Left cardiac atrium (tissue), 4 donors: ENCODE data around the gene EMC1. TPM values are rescaled to one million over a fixed set of nuclear protein-coding genes. Genes with fewer than 3 reads are reported as not detected.
"Not testable (repeated sequence)": the region's sequence is repeated elsewhere in the genome, so short reads cannot be mapped to it uniquely, and the experiment has no call there.

Experiments used
- ATAC-seq, 2 donors: fragments of 200-7000 bp; cut with Tn5 transposase; one replicate each; pipeline ENCODE4 v1.9.1; 2020; ENCODE audit warnings: mild to moderate bottlenecking in 2 of 2, moderate library complexity in 2 of 2
- DNase-seq: peaks from one replicate; pipeline ENCODE4 v3.0.0-alpha.2; 2020
- intact Hi-C, 2 donors: fragments of 100-400 bp; cut with DNase I; formaldehyde crosslinking; loops; one replicate each; pipeline versions ENCODE4 v1.14.1 to v1.15.1; 2022 to 2023
- long read RNA-seq: library from polyadenylated mRNA; unstranded; transcript quantifications from one replicate; pipeline ENCODE4 v2.0.0, GENCODE V29; 2021
- total RNA-seq, 2 donors: library from RNA; stranded (reverse); fragmentation: NEBNext Ultra II Directional; extraction: Animal tissue kit (Norgen Biotek cat#: 25700); gene quantifications; one replicate each; pipeline ENCODE4 v1.2.1, GENCODE V29; 2021
- donor health status: DM: no; HTN: yes; CAD: no.
- donor health status: DM: no; HTN: yes; CAD: no; lungs with severe emphysema.
- donor health status: DM: yes; HTN: yes; CAD: no.
- donor health status: Dilated cardiomyopathy.

Gene EMC1
- 10 to 100 TPM; 29.9 to 32.4 TPM for total RNA-seq
- long read RNA-seq, full-length matches to known transcripts: 34 of 46 reads
- long read RNA-seq, partial matches to known transcripts: 4 of 46 reads
- long read RNA-seq, other reads (novel, unspliced or antisense): 8 of 46 reads

- DNase-seq: peak; percentile 91
- intact Hi-C loops: loop anchor here in 1 of 2 donors (10.0 kb wide), 1 partner anchor 403 kb away; no protein-coding TSS in a partner anchor
These were observed at the start of gene EMC1, which contains the start of gene MRTO4 for GRCh38 chr1:19251305-19252196. Gene EMC1 (minus strand): TSS chr1:19251524. CDS start chr1:19251509, 15 bp downstream. Gene MRTO4 (plus strand): TSS chr1:19251805. CDS start chr1:19251836, 31 bp downstream.

GRCh38 chr1:19300211-19300610, 48.9 kb upstream of the EMC1 start:
- DNase-seq (no peak), ATAC-seq (no peak)
- intact Hi-C loops: no loop called here

More at GRCh38 chr1:19251305-19252196, at the start of gene EMC1, which contains the start of gene MRTO4:
- peak; percentile 97 to 98 for ATAC-seq

DNA sequence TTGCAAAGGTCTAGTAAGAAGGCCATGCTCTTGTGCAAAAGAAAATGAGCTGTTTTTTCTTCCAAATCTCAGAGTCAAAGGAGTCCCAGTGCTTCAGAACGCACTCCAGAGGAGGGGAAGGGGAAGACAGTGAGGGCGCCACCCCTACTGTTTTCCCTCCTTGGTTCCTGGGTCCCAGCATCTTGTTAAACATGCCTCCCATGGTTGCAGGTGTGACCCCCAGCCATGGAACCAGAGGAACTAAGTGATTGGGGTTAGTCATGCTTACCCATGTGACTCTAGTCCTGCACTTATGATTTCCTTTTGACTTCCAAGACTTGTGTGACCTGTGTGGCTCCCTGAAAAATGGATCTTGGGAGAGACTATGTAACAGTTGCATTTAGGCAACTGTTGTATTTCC, 43.3 kb upstream of the EMC1 start:
- no peak for DNase-seq
- intact Hi-C loops: no loop called here
- no peak for ATAC-seq

- ATAC-seq: peak; percentile 36 to 39
- intact Hi-C loops: no loop called here
- DNase-seq: no peak
These were observed 37.9 kb upstream of the EMC1 start for GRCh38 chr1:19289244-19289643.

- ATAC-seq (peak; percentile 89 to 93), DNase-seq (peak; percentile 67)
- intact Hi-C loops: not testable (repeated sequence)
These were observed 37.3 kb upstream of the EMC1 start, which contains the start of gene AKR7A3 for GRCh38 chr1:19288324-19289241. Gene AKR7A3 (minus strand): TSS chr1:19288770. CDS start chr1:19288709, 61 bp downstream.

- ATAC-seq: no peak
- intact Hi-C loops: no loop called here
These were observed 36.3 kb upstream of the EMC1 start for GRCh38 chr1:19287436-19288185.

GRCh38 chr1:19285807-19286206, 34.5 kb upstream of the EMC1 start:
- not testable (repeated sequence) for ATAC-seq

More at GRCh38 chr1:19287436-19288185, 36.3 kb upstream of the EMC1 start:
- no peak for DNase-seq

DNA sequence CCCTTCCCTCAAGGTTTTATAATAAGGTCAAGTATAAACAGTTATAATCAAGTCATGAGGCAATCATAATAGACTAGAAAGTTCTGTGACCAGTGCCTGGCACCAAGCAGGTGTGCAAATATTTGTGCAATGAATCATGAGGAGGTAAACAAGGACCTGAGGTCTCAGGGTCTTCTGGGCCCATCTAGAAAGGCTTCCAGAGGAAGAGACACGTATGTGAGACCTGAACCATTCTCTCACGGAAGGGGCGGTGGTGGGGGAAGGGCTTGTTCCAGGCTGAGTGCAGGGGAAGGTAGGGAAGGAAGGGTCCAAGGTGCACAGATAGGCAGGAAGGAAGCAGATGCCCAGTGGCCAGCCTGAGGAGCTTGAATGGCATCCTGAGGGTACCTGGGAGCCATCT, 34.0 kb upstream of the EMC1 start:
- DNase-seq, ATAC-seq, intact Hi-C loops: not testable (repeated sequence)

More at GRCh38 chr1:19285807-19286206, 34.5 kb upstream of the EMC1 start:
- intact Hi-C loops, DNase-seq: not testable (repeated sequence)

GRCh38 chr1:19284881-19285280, 33.6 kb upstream of the EMC1 start:
- intact Hi-C loops: no loop called here
- no peak for DNase-seq
- no peak for ATAC-seq

- ATAC-seq (no peak), DNase-seq (no peak)
- intact Hi-C loops: no loop called here
These were observed 32.6 kb upstream of the EMC1 start for GRCh38 chr1:19283891-19284290.

DNA sequence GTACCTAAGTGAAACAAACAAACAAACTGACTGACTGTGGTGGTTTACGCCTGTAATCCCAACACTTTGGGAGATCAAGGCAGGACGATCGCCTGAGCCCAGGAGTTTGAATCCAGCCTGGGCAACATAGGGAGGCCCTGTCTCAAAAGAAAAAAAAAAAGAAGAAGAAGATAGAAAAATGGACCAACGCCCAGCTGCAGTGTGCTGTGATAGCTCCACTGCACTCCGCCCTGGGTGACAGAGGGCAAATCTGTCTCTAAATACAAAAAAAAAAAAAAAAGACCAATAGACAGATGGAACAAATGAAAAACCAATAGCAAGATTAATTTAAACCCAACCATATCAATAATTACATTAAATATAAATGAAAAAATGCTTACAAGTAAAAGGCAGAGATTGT, 23.3 kb upstream of the EMC1 start:
- no peak for DNase-seq
- intact Hi-C loops: no loop called here
- ATAC-seq: no peak

GRCh38 chr1:19273844-19274531, 22.7 kb upstream of the EMC1 start:
- ATAC-seq: peak; percentile 50 to 67
- DNase-seq, intact Hi-C loops: not testable (repeated sequence)

DNA sequence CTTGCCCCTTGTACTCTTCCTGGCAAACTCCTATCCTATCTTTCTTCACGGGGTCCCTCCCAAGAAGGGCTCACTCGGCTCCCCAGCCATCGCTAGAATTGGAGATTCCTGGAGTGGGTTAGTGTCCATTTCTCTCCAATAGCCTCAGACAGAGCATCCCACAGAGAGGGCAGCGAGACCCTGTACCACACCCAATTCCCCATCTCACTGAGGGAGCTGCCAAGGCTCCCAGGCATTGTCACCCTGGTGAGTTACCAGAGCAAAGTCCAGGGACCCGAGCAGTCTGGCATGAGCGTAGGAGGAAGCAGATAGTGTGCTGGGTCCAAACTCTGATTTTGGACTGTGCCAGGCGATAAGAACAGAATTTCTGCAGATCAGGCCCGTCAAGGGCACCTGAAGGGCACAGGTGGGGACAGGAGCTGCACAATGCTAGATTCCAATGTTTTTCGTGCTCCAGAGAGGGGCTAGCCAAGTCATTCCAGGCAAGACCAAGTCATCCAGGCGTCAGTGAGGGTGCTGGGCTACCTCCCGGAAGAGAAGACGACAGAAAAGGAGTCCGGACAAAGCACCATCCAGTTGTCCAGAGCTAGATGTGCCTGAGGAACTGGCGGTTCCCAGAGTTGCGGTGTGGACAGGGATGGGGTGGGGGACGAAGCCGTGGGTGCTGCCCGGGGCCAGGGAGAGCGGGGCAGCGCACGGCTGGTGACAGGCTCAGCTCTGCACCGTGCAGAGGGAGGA, 22.0 kb upstream of the EMC1 start:
- ATAC-seq (peak; percentile 21 to 23), DNase-seq (no peak)

GRCh38 chr1:19272064-19272463, 20.7 kb upstream of the EMC1 start:
- ATAC-seq (no peak), DNase-seq (no peak)
- intact Hi-C loops: no loop called here

More for the DNA sequence above, 22.0 kb upstream of the EMC1 start:
- intact Hi-C loops: no loop called here

DNA sequence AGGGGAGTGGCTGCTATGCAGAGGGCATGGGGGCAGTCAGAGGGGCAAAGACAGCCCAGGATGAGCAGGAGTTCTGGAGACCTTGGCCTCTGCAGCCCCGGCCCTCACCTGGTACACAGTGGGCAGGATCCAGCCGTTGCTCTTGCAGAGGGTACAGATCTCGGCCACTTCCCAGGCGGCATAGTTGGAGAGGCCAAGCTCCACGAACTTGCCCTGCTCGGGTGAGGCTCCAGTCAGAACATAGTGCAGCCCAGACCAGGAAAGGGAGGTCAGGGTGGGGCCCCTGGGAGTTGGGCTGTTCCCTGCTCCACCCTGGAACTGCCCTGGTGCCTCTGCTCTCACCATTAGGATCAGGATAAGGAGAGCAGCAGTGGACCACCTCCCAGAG, 19.0 kb upstream of the EMC1 start:
- DNase-seq, intact Hi-C loops, ATAC-seq: not testable (repeated sequence)

GRCh38 chr1:19269427-19270342, 18.4 kb upstream of the EMC1 start:
- intact Hi-C loops, DNase-seq, ATAC-seq: not testable (repeated sequence)
